ENCODE data around the gene RAB15. TPM values are rescaled to one million over a fixed set of nuclear protein-coding genes. Genes with fewer than 3 reads are reported as not detected.

The RAB15 gene
- total RNA-seq, 1 experiment from 2014 or later: 3.3 TPM

DNA sequence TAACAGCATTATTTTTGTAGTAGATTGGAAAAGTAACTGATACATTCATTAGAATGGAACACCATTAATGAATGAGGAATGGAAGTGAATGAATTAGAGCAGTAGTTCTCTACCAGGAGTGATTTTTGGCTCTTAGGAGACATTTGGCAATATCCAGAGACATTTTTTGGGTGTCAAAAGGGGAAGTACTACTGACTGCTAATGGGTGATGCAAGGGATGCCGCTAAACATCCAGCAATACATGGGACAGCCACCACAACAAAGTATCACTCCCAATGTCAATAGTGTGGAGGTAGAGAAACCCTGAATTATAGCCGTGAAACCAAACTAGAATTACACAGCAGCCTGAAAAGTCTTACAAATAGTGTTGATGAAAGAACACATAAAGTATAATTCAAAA, 56.3 kb downstream of the RAB15 start:
- no peaks in the 10 kb centered on the region for H3K9me3 ChIP-seq (ENCODE audit: control insufficient read depth in 1 of 2, insufficient read depth in 1 of 2, low read depth in 1 of 2, low read length in 2 of 2)
- ChIA-PET POLR2A (interaction anchor here (1.6 kb wide), 1 partner anchor 8 kb away, joined by 5 read pairs; no protein-coding TSS in a partner anchor), RAD21 (ENCODE audit: low non-redundant PET in 1 of 2, low total read pairs in 2 of 2, uncharacterized antibody in 2 of 2, unreplicated experiment in 2 of 2) (no interaction called here), CTCF (no interaction called here)
- DNase-seq (ENCODE audit: low read depth, low spot score): no peak
- peak overlapping the region; percentile 96 for H3K4me2 ChIP-seq (ENCODE audit: low read length)
- intact Hi-C loops (cut with micrococcal nuclease): no loop called here
- H3K9me2 ChIP-seq (ENCODE audit: insufficient read depth): no peaks in the 10 kb centered on the region
- H3K27ac ChIP-seq (ENCODE audit: low read depth, low read length): no peak overlapping the region
- no peak overlapping the region for H3K9ac ChIP-seq (ENCODE audit: low read length)
- no peak overlapping the region for H2AFZ ChIP-seq (ENCODE audit: low read depth, low read length, poor library complexity, severe bottlenecking)
- H3K36me3 ChIP-seq (ENCODE audit: control insufficient read depth in 1 of 2, insufficient read depth in 2 of 2, low read length in 2 of 2): no peaks in the 10 kb centered on the region
- H3K4me3 ChIP-seq (replicated peaks in 1 of 2; ENCODE audit: low read depth in 1 of 2, low read length in 2 of 2): peak overlapping the region in 1 of 2 experiments; percentile 81; a peak in 1 of 4 replicates
- no peaks in the 10 kb centered on the region for H3K27me3 ChIP-seq (ENCODE audit: insufficient read depth, low read length)
- peaks cover 8 to 16% of the 10 kb centered on the region in 2 experiments; a peak in 3 of 4 replicates for H3K4me1 ChIP-seq (ENCODE audit: control insufficient read depth in 1 of 2, insufficient read depth in 2 of 2, low read length in 2 of 2)
- ATAC-seq: no peak
- BruUV-seq (replicated peaks): no TSS peak
- peaks cover 64% of the 10 kb centered on the region for H3K79me2 ChIP-seq (ENCODE audit: insufficient read depth, low read length)
- TF ChIP-seq EGR1 (IDR thresholded peaks at IDR 0.05; ENCODE audit: low read depth) (no peak), ZNF274 (IDR thresholded peaks at IDR 0.05; ENCODE audit: low read depth, low read length) (no peak), CEBPB (IDR thresholded peaks at IDR 0.05; ENCODE audit: low read depth) (no peak), RAD21 (IDR thresholded peaks at IDR 0.05; ENCODE audit: low read depth) (no peak), SRF (IDR thresholded peaks at IDR 0.05; ENCODE audit: low read depth) (no peak), EZH2phosphoT487 (IDR thresholded peaks at IDR 0.05; ENCODE audit: borderline replicate concordance) (no peak)
- no peaks in the 10 kb centered on the region for H4K20me1 ChIP-seq (ENCODE audit: insufficient read depth)

DNA sequence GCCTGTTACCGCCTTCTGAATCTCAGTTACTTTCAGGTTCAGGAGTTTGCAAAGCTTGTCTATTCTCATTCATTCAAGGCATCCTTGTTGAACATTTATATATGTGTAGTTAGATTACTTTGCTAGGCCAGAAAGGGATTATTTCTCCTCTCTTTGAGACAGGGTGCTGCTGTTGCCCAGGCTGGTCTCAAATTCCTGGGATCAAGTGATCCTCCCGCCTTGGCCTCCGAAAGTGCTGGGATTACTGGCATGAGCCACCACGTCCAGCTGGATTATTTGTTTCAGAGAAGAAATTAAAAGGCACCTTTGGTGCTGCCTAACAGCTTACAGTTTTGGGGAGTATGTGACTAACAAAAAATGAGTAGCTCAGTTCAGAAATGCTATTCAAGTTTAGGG, 57.1 kb downstream of the RAB15 start:
- Histone ChIP-seq H3K4me2 (ENCODE audit: low read length) (peak overlapping the region; percentile 96), H3K9ac (ENCODE audit: low read length) (peak overlapping the region; percentile 93), H3K27me3 (ENCODE audit: insufficient read depth, low read length) (no peaks in the 10 kb centered on the region), H3K9me3 (ENCODE audit: control insufficient read depth in 1 of 2, insufficient read depth in 1 of 2, low read depth in 1 of 2, low read length in 2 of 2) (no peaks in the 10 kb centered on the region), H3K36me3 (ENCODE audit: control insufficient read depth in 1 of 2, insufficient read depth in 2 of 2, low read length in 2 of 2) (no peaks in the 10 kb centered on the region), H3K4me3 (replicated peaks in 1 of 2; ENCODE audit: low read depth in 1 of 2, low read length in 2 of 2) (peak overlapping the region; percentile 81 to 97), H3K4me1 (ENCODE audit: control insufficient read depth in 1 of 2, insufficient read depth in 2 of 2, low read length in 2 of 2) (peaks cover 8 to 16% of the 10 kb centered on the region in 2 experiments; a peak in 3 of 4 replicates), H3K9me2 (ENCODE audit: insufficient read depth) (no peaks in the 10 kb centered on the region), H3K27ac (ENCODE audit: low read depth, low read length) (peak overlapping the region; percentile 79), H4K20me1 (ENCODE audit: insufficient read depth) (no peaks in the 10 kb centered on the region), H3K79me2 (ENCODE audit: insufficient read depth, low read length) (peaks cover 56% of the 10 kb centered on the region), H2AFZ (ENCODE audit: low read depth, low read length, poor library complexity, severe bottlenecking) (no peak overlapping the region)
- intact Hi-C loops (cut with micrococcal nuclease): no loop called here
- CTCF ChIA-PET: no interaction called here
- POLR2A ChIA-PET: interaction anchor here (0.7 to 1.6 kb wide), 3 partner anchors 9 to 22 kb away, joined by 3 to 5 read pairs (median 4); no protein-coding TSS in a partner anchor
- RAD21 ChIA-PET (ENCODE audit: low non-redundant PET in 1 of 2, low total read pairs in 2 of 2, uncharacterized antibody in 2 of 2, unreplicated experiment in 2 of 2): no interaction called here
- ATAC-seq (no peak), DNase-seq (ENCODE audit: low read depth, low spot score) (no peak)
- TSS peak; percentile 61 for BruUV-seq (replicated peaks)
- no peak for TF ChIP-seq JUND (IDR thresholded peaks at IDR 0.05)
- TF ChIP-seq ZFX (IDR thresholded peaks at IDR 0.05): no peak
- no peak for TF ChIP-seq POLR2AphosphoS5 (IDR thresholded peaks at IDR 0.05; ENCODE audit: low read depth, low read length)
- no peak for TF ChIP-seq YY1 (IDR thresholded peaks at IDR 0.05; ENCODE audit: extremely low read depth, insufficient replicate concordance, low read depth, low read length)
- TF ChIP-seq EGR1 (IDR thresholded peaks at IDR 0.05; ENCODE audit: low read depth): no peak
- TF ChIP-seq, protein P1, sequence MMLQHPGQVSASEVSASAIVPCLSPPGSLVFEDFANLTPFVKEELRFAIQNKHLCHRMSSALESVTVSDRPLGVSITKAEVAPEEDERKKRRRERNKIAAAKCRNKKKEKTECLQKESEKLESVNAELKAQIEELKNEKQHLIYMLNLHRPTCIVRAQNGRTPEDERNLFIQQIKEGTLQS (IDR thresholded peaks at IDR 0.05): no peak
- TF ChIP-seq, protein P2, sequence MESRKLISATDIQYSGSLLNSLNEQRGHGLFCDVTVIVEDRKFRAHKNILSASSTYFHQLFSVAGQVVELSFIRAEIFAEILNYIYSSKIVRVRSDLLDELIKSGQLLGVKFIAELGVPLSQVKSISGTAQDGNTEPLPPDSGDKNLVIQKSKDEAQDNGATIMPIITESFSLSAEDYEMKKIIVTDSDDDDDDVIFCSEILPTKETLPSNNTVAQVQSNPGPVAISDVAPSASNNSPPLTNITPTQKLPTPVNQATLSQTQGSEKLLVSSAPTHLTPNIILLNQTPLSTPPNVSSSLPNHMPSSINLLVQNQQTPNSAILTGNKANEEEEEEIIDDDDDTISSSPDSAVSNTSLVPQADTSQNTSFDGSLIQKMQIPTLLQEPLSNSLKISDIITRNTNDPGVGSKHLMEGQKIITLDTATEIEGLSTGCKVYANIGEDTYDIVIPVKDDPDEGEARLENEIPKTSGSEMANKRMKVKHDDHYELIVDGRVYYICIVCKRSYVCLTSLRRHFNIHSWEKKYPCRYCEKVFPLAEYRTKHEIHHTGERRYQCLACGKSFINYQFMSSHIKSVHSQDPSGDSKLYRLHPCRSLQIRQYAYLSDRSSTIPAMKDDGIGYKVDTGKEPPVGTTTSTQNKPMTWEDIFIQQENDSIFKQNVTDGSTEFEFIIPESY (IDR thresholded peaks at IDR 0.05; ENCODE audit: extremely low read depth, insufficient replicate concordance, low read length): no peak
- TF ChIP-seq ZNF274 (IDR thresholded peaks at IDR 0.05; ENCODE audit: low read depth, low read length): no peak
- no peak for TF ChIP-seq TCF7L2 (IDR thresholded peaks at IDR 0.05; ENCODE audit: borderline replicate concordance, extremely low read depth, insufficient read depth, insufficient read length)
- TF ChIP-seq, protein P3, sequence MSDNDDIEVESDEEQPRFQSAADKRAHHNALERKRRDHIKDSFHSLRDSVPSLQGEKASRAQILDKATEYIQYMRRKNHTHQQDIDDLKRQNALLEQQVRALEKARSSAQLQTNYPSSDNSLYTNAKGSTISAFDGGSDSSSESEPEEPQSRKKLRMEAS (IDR thresholded peaks at IDR 0.05): no peak
- no peak for TF ChIP-seq SP1 (IDR thresholded peaks at IDR 0.05; ENCODE audit: low read depth)
- no peak for TF ChIP-seq CEBPB (IDR thresholded peaks at IDR 0.05; ENCODE audit: low read depth)
- TF ChIP-seq SRF (IDR thresholded peaks at IDR 0.05; ENCODE audit: low read depth): no peak
- TF ChIP-seq ELF1 (IDR thresholded peaks at IDR 0.05; ENCODE audit: borderline replicate concordance, low read depth): no peak
- TF ChIP-seq FOSL1 (IDR thresholded peaks at IDR 0.05; ENCODE audit: low read depth): no peak
- no peak for TF ChIP-seq EZH2 (IDR thresholded peaks at IDR 0.05)
- no peak for TF ChIP-seq CBX3 (IDR thresholded peaks at IDR 0.05; ENCODE audit: low read depth)
- TF ChIP-seq SIN3A (IDR thresholded peaks at IDR 0.05; ENCODE audit: low read depth): no peak; the same call in 1 of the 2 replicates
- TF ChIP-seq EZH2phosphoT487 (IDR thresholded peaks at IDR 0.05; ENCODE audit: borderline replicate concordance): no peak
- no peak for TF ChIP-seq RAD21 (IDR thresholded peaks at IDR 0.05; ENCODE audit: low read depth)
